ENCODE data around the gene OSBPL8.

DNA sequence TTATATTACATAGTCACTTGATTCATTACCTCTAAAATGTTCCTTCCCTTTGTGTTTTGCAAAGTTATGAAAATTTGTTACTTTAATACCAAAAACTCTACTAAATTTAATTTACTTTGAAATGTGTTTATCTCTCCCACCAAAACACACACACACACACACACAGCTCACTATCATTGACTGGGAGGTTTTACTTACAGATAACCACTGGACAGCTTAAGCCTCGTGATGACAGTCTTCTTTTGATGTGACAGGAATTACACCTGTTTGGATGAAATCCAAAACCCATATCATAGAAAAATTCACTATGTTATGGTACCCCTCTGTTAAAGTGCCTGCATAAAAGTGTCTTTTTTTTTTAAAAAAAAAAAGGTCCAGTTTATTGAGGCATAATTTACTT lies 227.0 kb downstream of the OSBPL8 start:
- TF ChIP-seq, protein P1, sequence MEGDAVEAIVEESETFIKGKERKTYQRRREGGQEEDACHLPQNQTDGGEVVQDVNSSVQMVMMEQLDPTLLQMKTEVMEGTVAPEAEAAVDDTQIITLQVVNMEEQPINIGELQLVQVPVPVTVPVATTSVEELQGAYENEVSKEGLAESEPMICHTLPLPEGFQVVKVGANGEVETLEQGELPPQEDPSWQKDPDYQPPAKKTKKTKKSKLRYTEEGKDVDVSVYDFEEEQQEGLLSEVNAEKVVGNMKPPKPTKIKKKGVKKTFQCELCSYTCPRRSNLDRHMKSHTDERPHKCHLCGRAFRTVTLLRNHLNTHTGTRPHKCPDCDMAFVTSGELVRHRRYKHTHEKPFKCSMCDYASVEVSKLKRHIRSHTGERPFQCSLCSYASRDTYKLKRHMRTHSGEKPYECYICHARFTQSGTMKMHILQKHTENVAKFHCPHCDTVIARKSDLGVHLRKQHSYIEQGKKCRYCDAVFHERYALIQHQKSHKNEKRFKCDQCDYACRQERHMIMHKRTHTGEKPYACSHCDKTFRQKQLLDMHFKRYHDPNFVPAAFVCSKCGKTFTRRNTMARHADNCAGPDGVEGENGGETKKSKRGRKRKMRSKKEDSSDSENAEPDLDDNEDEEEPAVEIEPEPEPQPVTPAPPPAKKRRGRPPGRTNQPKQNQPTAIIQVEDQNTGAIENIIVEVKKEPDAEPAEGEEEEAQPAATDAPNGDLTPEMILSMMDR (IDR thresholded peaks at IDR 0.05): no peak
- TF ChIP-seq ZNF121 (CRISPR knock-in tag; IDR thresholded peaks at IDR 0.05): no peak
- no peak for TF ChIP-seq ETV6 (CRISPR knock-in tag; IDR thresholded peaks at IDR 0.05)
- TF ChIP-seq ESRRA (CRISPR knock-in tag; IDR thresholded peaks at IDR 0.05; ENCODE audit: borderline replicate concordance): no peak
- TF ChIP-seq, protein P2, sequence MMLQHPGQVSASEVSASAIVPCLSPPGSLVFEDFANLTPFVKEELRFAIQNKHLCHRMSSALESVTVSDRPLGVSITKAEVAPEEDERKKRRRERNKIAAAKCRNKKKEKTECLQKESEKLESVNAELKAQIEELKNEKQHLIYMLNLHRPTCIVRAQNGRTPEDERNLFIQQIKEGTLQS (CRISPR knock-in tag; conservative IDR thresholded peaks at IDR 0.05): no peak
- TF ChIP-seq, protein P3, sequence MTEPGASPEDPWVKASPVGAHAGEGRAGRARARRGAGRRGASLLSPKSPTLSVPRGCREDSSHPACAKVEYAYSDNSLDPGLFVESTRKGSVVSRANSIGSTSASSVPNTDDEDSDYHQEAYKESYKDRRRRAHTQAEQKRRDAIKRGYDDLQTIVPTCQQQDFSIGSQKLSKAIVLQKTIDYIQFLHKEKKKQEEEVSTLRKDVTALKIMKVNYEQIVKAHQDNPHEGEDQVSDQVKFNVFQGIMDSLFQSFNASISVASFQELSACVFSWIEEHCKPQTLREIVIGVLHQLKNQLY (CRISPR knock-in tag; IDR thresholded peaks at IDR 0.05): no peak
- no peak for TF ChIP-seq JUN (CRISPR knock-in tag; IDR thresholded peaks at IDR 0.05)
- no peak for TF ChIP-seq TCF7 (CRISPR knock-in tag; IDR thresholded peaks at IDR 0.05; ENCODE audit: low read depth)
- TF ChIP-seq NFATC4 (CRISPR knock-in tag; IDR thresholded peaks at IDR 0.05): no peak
- TF ChIP-seq, protein P4, sequence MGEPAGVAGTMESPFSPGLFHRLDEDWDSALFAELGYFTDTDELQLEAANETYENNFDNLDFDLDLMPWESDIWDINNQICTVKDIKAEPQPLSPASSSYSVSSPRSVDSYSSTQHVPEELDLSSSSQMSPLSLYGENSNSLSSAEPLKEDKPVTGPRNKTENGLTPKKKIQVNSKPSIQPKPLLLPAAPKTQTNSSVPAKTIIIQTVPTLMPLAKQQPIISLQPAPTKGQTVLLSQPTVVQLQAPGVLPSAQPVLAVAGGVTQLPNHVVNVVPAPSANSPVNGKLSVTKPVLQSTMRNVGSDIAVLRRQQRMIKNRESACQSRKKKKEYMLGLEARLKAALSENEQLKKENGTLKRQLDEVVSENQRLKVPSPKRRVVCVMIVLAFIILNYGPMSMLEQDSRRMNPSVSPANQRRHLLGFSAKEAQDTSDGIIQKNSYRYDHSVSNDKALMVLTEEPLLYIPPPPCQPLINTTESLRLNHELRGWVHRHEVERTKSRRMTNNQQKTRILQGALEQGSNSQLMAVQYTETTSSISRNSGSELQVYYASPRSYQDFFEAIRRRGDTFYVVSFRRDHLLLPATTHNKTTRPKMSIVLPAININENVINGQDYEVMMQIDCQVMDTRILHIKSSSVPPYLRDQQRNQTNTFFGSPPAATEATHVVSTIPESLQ (CRISPR knock-in tag; IDR thresholded peaks at IDR 0.05): no peak
- no peak for TF ChIP-seq NFYB (CRISPR knock-in tag; conservative IDR thresholded peaks at IDR 0.05; ENCODE audit: low read depth)
- TF ChIP-seq, protein P5, sequence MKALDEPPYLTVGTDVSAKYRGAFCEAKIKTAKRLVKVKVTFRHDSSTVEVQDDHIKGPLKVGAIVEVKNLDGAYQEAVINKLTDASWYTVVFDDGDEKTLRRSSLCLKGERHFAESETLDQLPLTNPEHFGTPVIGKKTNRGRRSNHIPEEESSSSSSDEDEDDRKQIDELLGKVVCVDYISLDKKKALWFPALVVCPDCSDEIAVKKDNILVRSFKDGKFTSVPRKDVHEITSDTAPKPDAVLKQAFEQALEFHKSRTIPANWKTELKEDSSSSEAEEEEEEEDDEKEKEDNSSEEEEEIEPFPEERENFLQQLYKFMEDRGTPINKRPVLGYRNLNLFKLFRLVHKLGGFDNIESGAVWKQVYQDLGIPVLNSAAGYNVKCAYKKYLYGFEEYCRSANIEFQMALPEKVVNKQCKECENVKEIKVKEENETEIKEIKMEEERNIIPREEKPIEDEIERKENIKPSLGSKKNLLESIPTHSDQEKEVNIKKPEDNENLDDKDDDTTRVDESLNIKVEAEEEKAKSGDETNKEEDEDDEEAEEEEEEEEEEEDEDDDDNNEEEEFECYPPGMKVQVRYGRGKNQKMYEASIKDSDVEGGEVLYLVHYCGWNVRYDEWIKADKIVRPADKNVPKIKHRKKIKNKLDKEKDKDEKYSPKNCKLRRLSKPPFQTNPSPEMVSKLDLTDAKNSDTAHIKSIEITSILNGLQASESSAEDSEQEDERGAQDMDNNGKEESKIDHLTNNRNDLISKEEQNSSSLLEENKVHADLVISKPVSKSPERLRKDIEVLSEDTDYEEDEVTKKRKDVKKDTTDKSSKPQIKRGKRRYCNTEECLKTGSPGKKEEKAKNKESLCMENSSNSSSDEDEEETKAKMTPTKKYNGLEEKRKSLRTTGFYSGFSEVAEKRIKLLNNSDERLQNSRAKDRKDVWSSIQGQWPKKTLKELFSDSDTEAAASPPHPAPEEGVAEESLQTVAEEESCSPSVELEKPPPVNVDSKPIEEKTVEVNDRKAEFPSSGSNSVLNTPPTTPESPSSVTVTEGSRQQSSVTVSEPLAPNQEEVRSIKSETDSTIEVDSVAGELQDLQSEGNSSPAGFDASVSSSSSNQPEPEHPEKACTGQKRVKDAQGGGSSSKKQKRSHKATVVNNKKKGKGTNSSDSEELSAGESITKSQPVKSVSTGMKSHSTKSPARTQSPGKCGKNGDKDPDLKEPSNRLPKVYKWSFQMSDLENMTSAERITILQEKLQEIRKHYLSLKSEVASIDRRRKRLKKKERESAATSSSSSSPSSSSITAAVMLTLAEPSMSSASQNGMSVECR (CRISPR knock-in tag; IDR thresholded peaks at IDR 0.05; ENCODE audit: borderline replicate concordance): no peak

Measured in WTC11 (cell line).